H9 (cell line): ENCODE data around the gene MOCS1. TPM values are rescaled to one million over a fixed set of nuclear protein-coding genes. Genes with fewer than 3 reads are reported as not detected.

Experiments
- DNase-seq: peaks from one replicate; pipeline ENCODE4 v3.0.0-alpha.2; 2017
- H2AFZ ChIP-seq: one replicate; pipeline ENCODE4 v1.6.1; 2013; ENCODE audit warnings: mild to moderate bottlenecking, low read length, control low read depth, moderate library complexity
- H2AK5ac ChIP-seq: 2 replicates; pipeline ENCODE4 v1.6.1; 2013; ENCODE audit warnings: low read length, control low read depth, mixed read lengths; ENCODE audit not compliant: insufficient read length
- H2BK120ac ChIP-seq: one replicate; pipeline ENCODE4 v1.6.1; 2013; ENCODE audit warnings: low read depth, mild to moderate bottlenecking, low read length, control low read depth, inconsistent platforms; ENCODE audit not compliant: poor library complexity, severe bottlenecking
- H2BK12ac ChIP-seq: 2 replicates; pipeline ENCODE4 v1.6.1; 2013; ENCODE audit warnings: low read length, control low read depth, mixed read lengths, low read depth; ENCODE audit not compliant: insufficient read length
- H2BK15ac ChIP-seq: 2 replicates; pipeline ENCODE4 v1.6.1; 2013; ENCODE audit warnings: low read depth, low read length, control low read depth
- H2BK20ac ChIP-seq: one replicate; pipeline ENCODE4 v1.6.1; 2013; ENCODE audit warnings: low read depth, mild to moderate bottlenecking, low read length, control low read depth, inconsistent platforms; ENCODE audit not compliant: poor library complexity, severe bottlenecking
- H2BK5ac ChIP-seq: 2 replicates; pipeline ENCODE4 v1.6.1; 2013; ENCODE audit warnings: low read length, control low read depth, mixed read lengths; ENCODE audit not compliant: insufficient read length
- H3K14ac ChIP-seq: 2 replicates; pipeline ENCODE4 v1.6.1; 2013; ENCODE audit warnings: low read length, control low read depth; ENCODE audit not compliant: insufficient read depth
- H3K18ac ChIP-seq: 2 replicates; pipeline ENCODE4 v1.6.1; 2013; ENCODE audit warnings: low read depth, mild to moderate bottlenecking, mixed read lengths, low read length, control low read depth; ENCODE audit not compliant: insufficient read length
- H3K23ac ChIP-seq: 2 replicates; pipeline ENCODE4 v1.6.1; 2013; ENCODE audit warnings: low read length, control low read depth, mixed read lengths, low read depth; ENCODE audit not compliant: insufficient read length
- H3K23me2 ChIP-seq: 2 replicates; pipeline ENCODE4 v1.6.1; 2013; ENCODE audit warnings: low read depth, mild to moderate bottlenecking, mixed read lengths, low read length, control low read depth; ENCODE audit not compliant: insufficient read length, poor library complexity, severe bottlenecking
- H3K27ac ChIP-seq: 2 replicates; pipeline ENCODE4 v1.5.1; 2013; ENCODE audit warnings: low read length, control low read depth, mixed read lengths, low read depth; ENCODE audit not compliant: insufficient read length
- H3K27me3 ChIP-seq: 2 replicates; pipeline ENCODE4 v1.6.1; 2013; ENCODE audit warnings: low read length, control low read depth, inconsistent platforms; ENCODE audit not compliant: insufficient read depth
- H3K4ac ChIP-seq: 2 replicates; pipeline ENCODE4 v1.6.1; 2013; ENCODE audit warnings: low read depth, mild to moderate bottlenecking, control low read depth, inconsistent platforms, low read length, moderate library complexity
- H3K4me1 ChIP-seq: 2 replicates; pipeline ENCODE4 v1.6.1; 2013; ENCODE audit warnings: low read length, control low read depth, inconsistent platforms; ENCODE audit not compliant: insufficient read depth
- H3K4me2 ChIP-seq: 2 replicates; pipeline ENCODE4 v1.6.1; 2013; ENCODE audit warnings: low read length, control low read depth, mixed read lengths; ENCODE audit not compliant: insufficient read length, insufficient read depth
- H3K56ac ChIP-seq: 2 replicates; pipeline ENCODE4 v1.6.1; 2013; ENCODE audit warnings: low read depth, mild to moderate bottlenecking, mixed read lengths, low read length, control low read depth; ENCODE audit not compliant: insufficient read length
- H3K79me1 ChIP-seq: 2 replicates; pipeline ENCODE4 v1.6.1; 2013; ENCODE audit warnings: low read depth, mild to moderate bottlenecking, moderate library complexity, low read length, control low read depth, inconsistent platforms; ENCODE audit not compliant: insufficient read depth, poor library complexity, severe bottlenecking
- H3K79me2 ChIP-seq: 2 replicates; pipeline ENCODE4 v1.6.1; 2013; ENCODE audit warnings: low read length, control low read depth, inconsistent platforms; ENCODE audit not compliant: insufficient read depth
- H3K9ac ChIP-seq: 2 replicates; pipeline ENCODE4 v1.6.1; 2013; ENCODE audit warnings: low read length, control low read depth, mixed read lengths; ENCODE audit not compliant: insufficient read length; ENCODE audit errors: extremely low read depth
- H3K9me3 ChIP-seq: one replicate; pipeline ENCODE4 v1.6.1; 2013; ENCODE audit warnings: low read depth, low read length, inconsistent platforms; ENCODE audit not compliant: control insufficient read depth
- H3T11ph ChIP-seq: one replicate; pipeline ENCODE4 v1.6.1; 2013; ENCODE audit warnings: mild to moderate bottlenecking, low read length, control low read depth, inconsistent platforms
- H4K20me1 ChIP-seq: one replicate; pipeline ENCODE4 v1.6.1; 2013; ENCODE audit not compliant: control insufficient read depth, insufficient read length, insufficient read depth
- H4K5ac ChIP-seq: 2 replicates; pipeline ENCODE4 v1.6.1; 2013; ENCODE audit warnings: low read depth, mild to moderate bottlenecking, mixed read lengths, low read length, control low read depth; ENCODE audit not compliant: insufficient read length
- H4K8ac ChIP-seq: replicated peaks from 2 replicates; pipeline ENCODE4 v1.6.1; 2013; ENCODE audit warnings: low read length, control low read depth, mixed read lengths, low read depth; ENCODE audit not compliant: insufficient read length
- H4K91ac ChIP-seq: 2 replicates; pipeline ENCODE4 v1.6.1; 2013; ENCODE audit warnings: low read depth, mild to moderate bottlenecking, moderate library complexity, mixed read lengths, low read length, control low read depth; ENCODE audit not compliant: insufficient read length
- H3K27ac Mint-ChIP-seq, 3 experiments: 2 replicates in 2 of 3; 3 replicates in 1 of 3; pipeline ENCODE4 v1.8.0; 2020 to 2021; ENCODE audit warnings: mixed read lengths in 3 of 3, mild to moderate bottlenecking in 1 of 3, moderate library complexity in 1 of 3
- H3K27me3 Mint-ChIP-seq: 2 replicates; pipeline ENCODE4 v1.8.0; 2021; ENCODE audit warnings: low read depth, mild to moderate bottlenecking, moderate library complexity, mixed read lengths
- H3K36me3 Mint-ChIP-seq, 3 experiments: 2 replicates in 2 of 3; 3 replicates in 1 of 3; pipeline ENCODE4 v1.8.0; 2020 to 2021; ENCODE audit warnings: low read depth in 3 of 3, mixed read lengths in 3 of 3; ENCODE audit not compliant: insufficient read depth in 1 of 3
- H3K4me1 Mint-ChIP-seq, 2 experiments: 2 replicates each; pipeline ENCODE4 v1.8.0; 2020; ENCODE audit warnings: mixed read lengths in 2 of 2
- H3K4me3 Mint-ChIP-seq, 2 experiments: 2 replicates in 1 of 2; 3 replicates in 1 of 2; pipeline ENCODE4 v1.8.0; 2020 to 2021; ENCODE audit warnings: mild to moderate bottlenecking in 2 of 2, mixed read lengths in 2 of 2, moderate library complexity in 1 of 2
- H3K9me3 Mint-ChIP-seq, 2 experiments: 2 replicates in 1 of 2; 3 replicates in 1 of 2; pipeline ENCODE4 v1.8.0; 2020; ENCODE audit warnings: mild to moderate bottlenecking in 2 of 2, mixed read lengths in 2 of 2, moderate library complexity in 1 of 2
- WGBS: extraction: QIAGEN DNeasy Blood & Tissue Kit; methylation state at CpG from one replicate; pipeline ENCODE4 v1.1.7; 2013; ENCODE audit warnings: missing lambda C conversion rate, low lambda C conversion rate, mixed read lengths; ENCODE audit not compliant: insufficient read length; ENCODE audit errors: extremely low coverage; 5-methylcytosine and 5-hydroxymethylcytosine counted together
- total RNA-seq: library from RNA; stranded (reverse); gene quantifications from 2 replicates; pipeline ENCODE4 v1.2.1, GENCODE V29; 2021
- TF ChIP-seq, protein P1 (sequence below): fragments of 200-600 bp; sonication (generic); conservative IDR thresholded peaks from 3 replicates; pipeline ENCODE4 v1.8.0; 2021; ENCODE audit warnings: antibody characterized with exemption, mild to moderate bottlenecking

The MOCS1 gene
- total RNA-seq, 1 experiment from 2014 or later, result 15.2 TPM

DNA sequence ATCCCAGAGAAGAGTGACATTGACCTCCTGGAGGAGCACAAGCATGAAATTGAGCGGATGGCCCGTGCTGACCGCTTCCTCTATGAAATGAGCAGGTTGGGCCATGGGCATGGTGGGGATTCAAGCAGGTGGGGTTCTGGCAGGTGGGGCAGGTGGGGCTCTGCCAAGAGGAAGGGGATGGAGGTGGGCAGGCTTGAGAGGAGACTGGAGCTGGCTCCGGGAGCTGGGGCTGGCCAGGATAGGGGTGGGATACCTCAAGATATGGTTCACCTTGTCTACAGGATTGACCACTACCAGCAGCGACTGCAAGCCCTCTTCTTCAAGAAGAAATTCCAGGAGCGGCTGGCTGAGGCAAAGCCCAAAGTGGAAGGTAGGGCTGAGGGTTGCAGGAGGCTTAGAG lies 42.9 kb downstream of the MOCS1 start:
- H3K4me2 ChIP-seq, result no peak overlapping the region
- H2BK15ac ChIP-seq, result no peak overlapping the region
- no peak overlapping the region for H3K27ac ChIP-seq
- H3K23me2 ChIP-seq, result no peaks in the 10 kb centered on the region
- H4K91ac ChIP-seq, result no peak overlapping the region
- H3K79me1 ChIP-seq, result no peaks in the 10 kb centered on the region
- no peaks in the 10 kb centered on the region for H3K27me3 ChIP-seq
- H2AFZ ChIP-seq, result no peak overlapping the region
- no peak overlapping the region for H3K18ac ChIP-seq
- no peak overlapping the region for H4K5ac ChIP-seq
- H2BK20ac ChIP-seq, result no peak overlapping the region
- H3T11ph ChIP-seq, result no peak overlapping the region
- no peak overlapping the region for H3K4ac ChIP-seq
- no peak overlapping the region for H3K23ac ChIP-seq
- no peak overlapping the region for H2BK120ac ChIP-seq
- no peak overlapping the region for H2BK5ac ChIP-seq
- WGBS, result no CpG with 5 or more reads among the region's 6 CpGs
- H3K4me1 Mint-ChIP-seq, result peaks cover 4 to 5% of the 10 kb centered on the region in 2 experiments; a peak in 2 of 4 replicates
- no peak for DNase-seq
- H3K4me1 ChIP-seq, result no peaks in the 10 kb centered on the region
- H4K20me1 ChIP-seq, result no peaks in the 10 kb centered on the region
- H3K27me3 Mint-ChIP-seq, result peaks cover 2% of the 10 kb centered on the region
- no peaks in the 10 kb centered on the region for H3K9me3 Mint-ChIP-seq
- no peak overlapping the region for H2AK5ac ChIP-seq
- H3K79me2 ChIP-seq, result no peaks in the 10 kb centered on the region
- H4K8ac ChIP-seq, result no peak overlapping the region
- H2BK12ac ChIP-seq, result no peak overlapping the region
- H3K9me3 ChIP-seq, result no peaks in the 10 kb centered on the region
- H3K14ac ChIP-seq, result no peak overlapping the region
- TF ChIP-seq, protein P1, sequence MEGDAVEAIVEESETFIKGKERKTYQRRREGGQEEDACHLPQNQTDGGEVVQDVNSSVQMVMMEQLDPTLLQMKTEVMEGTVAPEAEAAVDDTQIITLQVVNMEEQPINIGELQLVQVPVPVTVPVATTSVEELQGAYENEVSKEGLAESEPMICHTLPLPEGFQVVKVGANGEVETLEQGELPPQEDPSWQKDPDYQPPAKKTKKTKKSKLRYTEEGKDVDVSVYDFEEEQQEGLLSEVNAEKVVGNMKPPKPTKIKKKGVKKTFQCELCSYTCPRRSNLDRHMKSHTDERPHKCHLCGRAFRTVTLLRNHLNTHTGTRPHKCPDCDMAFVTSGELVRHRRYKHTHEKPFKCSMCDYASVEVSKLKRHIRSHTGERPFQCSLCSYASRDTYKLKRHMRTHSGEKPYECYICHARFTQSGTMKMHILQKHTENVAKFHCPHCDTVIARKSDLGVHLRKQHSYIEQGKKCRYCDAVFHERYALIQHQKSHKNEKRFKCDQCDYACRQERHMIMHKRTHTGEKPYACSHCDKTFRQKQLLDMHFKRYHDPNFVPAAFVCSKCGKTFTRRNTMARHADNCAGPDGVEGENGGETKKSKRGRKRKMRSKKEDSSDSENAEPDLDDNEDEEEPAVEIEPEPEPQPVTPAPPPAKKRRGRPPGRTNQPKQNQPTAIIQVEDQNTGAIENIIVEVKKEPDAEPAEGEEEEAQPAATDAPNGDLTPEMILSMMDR, result no peak
- no peaks in the 10 kb centered on the region for H3K36me3 Mint-ChIP-seq
- no peak overlapping the region for H3K9ac ChIP-seq
- no peak overlapping the region for H3K56ac ChIP-seq
- H3K27ac Mint-ChIP-seq, result peak overlapping the region in 1 of 3 experiments; percentile 71; a peak in 1 of 7 replicates
- H3K4me3 Mint-ChIP-seq, result no peak overlapping the region
